Cardiac fibroblast (primary cell): Measurements from ENCODE around the gene SBF1.

ENCODE experiments used
- DNase-seq, 2 donors: peaks; one replicate each; pipeline versions ENCODE4 v3.0.0 to v3.0.0-alpha.2; 2010; ENCODE audit warnings: low read depth in 2 of 2
- H3K4me3 ChIP-seq, 2 donors: replicated peaks in 1 of 2; 1 replicate in 1 of 2; 2 replicates in 1 of 2; pipeline ENCODE4 v1.5.1; 2011; ENCODE audit warnings: low read depth in 2 of 2, low read length in 2 of 2, mild to moderate bottlenecking in 2 of 2, moderate library complexity in 1 of 2
- TF ChIP-seq, protein P1 (sequence below): IDR thresholded peaks from one replicate; pipeline ENCODE4 v1.5.1; 2011; ENCODE audit warnings: low read depth, mild to moderate bottlenecking, low read length, inconsistent platforms

Gene SBF1

DNA sequence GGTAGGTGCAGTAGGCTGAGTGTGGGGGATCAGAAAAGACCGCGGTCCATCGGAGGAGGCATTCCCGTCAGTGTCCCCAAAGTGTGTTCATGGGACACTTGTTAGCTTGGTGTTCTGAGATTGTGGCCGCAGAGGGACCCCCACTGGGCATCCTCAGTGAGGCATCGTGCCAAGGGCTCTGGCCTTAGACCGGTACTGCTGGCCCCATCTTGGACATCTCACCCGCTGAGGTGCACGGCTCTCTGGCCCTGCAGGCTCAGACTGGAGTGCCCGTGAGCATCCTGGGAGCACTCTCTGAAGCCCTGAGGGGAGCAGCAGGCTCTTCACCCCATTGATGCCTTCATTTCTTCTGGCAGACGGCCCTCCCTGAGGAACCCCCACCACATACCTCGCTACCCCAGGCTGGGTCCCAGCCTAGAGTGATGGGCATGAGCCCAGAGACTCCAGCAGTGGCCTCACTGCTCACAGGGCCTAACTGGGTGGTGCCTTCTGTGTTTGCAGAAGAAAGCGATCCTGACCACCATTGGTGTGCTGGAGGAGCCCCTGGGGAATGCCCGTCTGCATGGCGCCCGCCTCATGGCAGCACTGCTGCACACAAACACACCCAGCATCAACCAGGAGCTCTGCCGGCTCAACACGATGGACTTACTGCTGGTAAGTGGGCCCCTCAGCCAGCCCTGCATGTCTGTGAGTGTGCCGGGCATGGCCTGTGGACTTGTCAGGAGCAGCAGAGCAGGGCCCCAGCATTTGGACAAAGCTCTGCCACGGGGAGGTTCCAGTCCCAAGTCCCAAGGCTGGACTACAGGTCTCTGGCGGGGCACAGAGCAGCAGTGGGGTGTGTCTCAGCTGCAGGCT is 51.6 kb downstream of the SBF1 start:
- TF ChIP-seq, protein P1, sequence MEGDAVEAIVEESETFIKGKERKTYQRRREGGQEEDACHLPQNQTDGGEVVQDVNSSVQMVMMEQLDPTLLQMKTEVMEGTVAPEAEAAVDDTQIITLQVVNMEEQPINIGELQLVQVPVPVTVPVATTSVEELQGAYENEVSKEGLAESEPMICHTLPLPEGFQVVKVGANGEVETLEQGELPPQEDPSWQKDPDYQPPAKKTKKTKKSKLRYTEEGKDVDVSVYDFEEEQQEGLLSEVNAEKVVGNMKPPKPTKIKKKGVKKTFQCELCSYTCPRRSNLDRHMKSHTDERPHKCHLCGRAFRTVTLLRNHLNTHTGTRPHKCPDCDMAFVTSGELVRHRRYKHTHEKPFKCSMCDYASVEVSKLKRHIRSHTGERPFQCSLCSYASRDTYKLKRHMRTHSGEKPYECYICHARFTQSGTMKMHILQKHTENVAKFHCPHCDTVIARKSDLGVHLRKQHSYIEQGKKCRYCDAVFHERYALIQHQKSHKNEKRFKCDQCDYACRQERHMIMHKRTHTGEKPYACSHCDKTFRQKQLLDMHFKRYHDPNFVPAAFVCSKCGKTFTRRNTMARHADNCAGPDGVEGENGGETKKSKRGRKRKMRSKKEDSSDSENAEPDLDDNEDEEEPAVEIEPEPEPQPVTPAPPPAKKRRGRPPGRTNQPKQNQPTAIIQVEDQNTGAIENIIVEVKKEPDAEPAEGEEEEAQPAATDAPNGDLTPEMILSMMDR: no peak
- no peak overlapping the region for H3K4me3 ChIP-seq
- DNase-seq: no peak

GRCh38 chr22:50422046-50422445 is 52.8 kb downstream of the SBF1 start:
- no peak overlapping the region for H3K4me3 ChIP-seq
- TF ChIP-seq, protein P1: no peak

DNA sequence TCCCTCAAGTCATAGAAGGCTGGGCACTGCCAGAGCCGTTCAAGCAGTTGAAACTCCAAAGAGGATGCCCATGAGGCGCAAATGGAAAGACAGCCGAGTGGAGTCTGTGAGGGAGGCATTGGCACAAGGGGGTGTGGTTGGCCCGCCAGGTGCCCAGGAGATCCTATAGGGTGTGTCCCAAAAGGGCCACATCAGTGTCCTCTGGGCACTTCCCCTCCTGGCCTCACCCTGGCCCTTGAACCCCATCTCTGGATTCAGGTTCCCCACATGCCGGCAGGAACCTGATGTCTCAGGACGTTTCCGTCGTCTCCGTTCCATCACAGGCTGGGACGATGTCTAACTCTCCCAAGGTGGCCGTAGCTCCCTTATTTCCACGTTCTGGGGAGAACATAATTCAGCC is 54.3 kb downstream of the SBF1 start:
- no peak overlapping the region for H3K4me3 ChIP-seq
- no peak for DNase-seq
- TF ChIP-seq, protein P1: no peak

More at GRCh38 chr22:50422046-50422445, 52.8 kb downstream of the SBF1 start:
- DNase-seq: no peak

DNA sequence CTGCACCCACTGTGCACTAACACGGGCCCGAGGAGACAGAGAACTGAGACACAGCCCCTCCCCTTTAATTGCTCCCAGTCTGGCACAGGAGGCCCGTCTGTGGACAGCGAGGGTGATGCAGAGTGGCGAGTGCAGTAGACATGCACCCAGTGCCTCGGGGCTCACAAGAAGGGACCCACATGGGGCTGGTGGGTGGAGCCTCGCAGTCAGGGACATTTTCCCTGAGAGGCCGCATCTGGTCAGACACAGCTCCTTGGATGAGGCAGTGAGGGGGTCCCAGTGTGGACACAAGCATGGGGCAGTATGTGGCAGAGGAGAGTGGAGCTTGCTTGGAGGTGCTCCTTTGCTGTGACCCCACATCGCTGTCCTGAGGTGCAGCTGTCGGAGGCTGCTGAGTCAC is 54.8 kb downstream of the SBF1 start:
- no peak for DNase-seq
- no peak overlapping the region for H3K4me3 ChIP-seq
- TF ChIP-seq, protein P1: no peak

GRCh38 chr22:50419116-50419515 is 55.7 kb downstream of the SBF1 start:
- TF ChIP-seq, protein P1: no peak
- H3K4me3 ChIP-seq: no peak overlapping the region

GRCh38 chr22:50418624-50419023 is 56.2 kb downstream of the SBF1 start:
- DNase-seq: no peak
- TF ChIP-seq, protein P1: no peak
- H3K4me3 ChIP-seq: no peak overlapping the region

More at GRCh38 chr22:50419116-50419515, 55.7 kb downstream of the SBF1 start:
- no peak for DNase-seq
